HepG2 (cell line): ENCODE measurements around the gene SERINC2. TPM values are rescaled to one million over a fixed set of nuclear protein-coding genes. Genes with fewer than 3 reads are reported as not detected.

Experiments used
- CREBL2 ChIP-seq: sonication (generic); formaldehyde crosslinking; IDR thresholded peaks from 2 replicates; pipeline ENCODE4 v1.8.1; 2023; ENCODE audit warnings: missing genetic modification reagents, mild to moderate bottlenecking, borderline replicate concordance
- ELF1 ChIP-seq: sonication (generic); formaldehyde crosslinking; IDR thresholded peaks from 2 replicates; pipeline ENCODE4 v1.4.0; 2020; ENCODE audit warnings: missing genetic modification reagents
- GABPA ChIP-seq, 2 experiments: IDR thresholded peaks; 2 replicates each; pipeline ENCODE4 v1.6.1; 2011 to 2016; ENCODE audit warnings: low read depth in 2 of 2, low read length in 1 of 2, missing biosample characterization in 1 of 2, missing genetic modification characterization in 1 of 2
- GATAD1 ChIP-seq: IDR thresholded peaks from 2 replicates; pipeline ENCODE4 v1.6.1; 2016; ENCODE audit warnings: missing genetic modification reagents, missing compliant biosample characterization
- HNRNPL ChIP-seq: fragments of 200-400 bp; formaldehyde crosslinking; IDR thresholded peaks from 2 replicates; pipeline ENCODE4 v1.6.1; 2017; ENCODE audit warnings: mild to moderate bottlenecking, low read depth, low read length
- IKZF4 ChIP-seq: sonication (generic); formaldehyde crosslinking; IDR thresholded peaks from 2 replicates; pipeline ENCODE4 v1.5.1; 2020; ENCODE audit warnings: borderline replicate concordance, mild to moderate bottlenecking, low read depth, missing genetic modification reagents; ENCODE audit errors: not compliant biosample characterization
- KDM3A ChIP-seq: IDR thresholded peaks from 2 replicates; pipeline ENCODE4 v1.6.1; 2018; ENCODE audit warnings: low read depth, missing compliant biosample characterization
- MED1 ChIP-seq: sonication (generic); formaldehyde crosslinking; IDR thresholded peaks from 2 replicates; pipeline ENCODE4 v1.4.0; 2020; ENCODE audit warnings: missing genetic modification reagents
- SETDB1 ChIP-seq: sonication (generic); formaldehyde crosslinking; IDR thresholded peaks from 2 replicates; pipeline ENCODE4 v1.5.1; 2020; ENCODE audit warnings: missing genetic modification reagents, mild to moderate bottlenecking, borderline replicate concordance
- STAG1 ChIP-seq: sonication (generic); formaldehyde crosslinking; IDR thresholded peaks from 2 replicates; pipeline ENCODE4 v1.4.0; 2020; ENCODE audit warnings: missing genetic modification reagents
- ZMYM4 ChIP-seq: sonication (generic); formaldehyde crosslinking; IDR thresholded peaks from 2 replicates; pipeline ENCODE4 v1.8.1; 2023; ENCODE audit warnings: mild to moderate bottlenecking, missing genetic modification reagents
- ZNF207 ChIP-seq: fragments of 450-650 bp; IDR thresholded peaks from 2 replicates; pipeline ENCODE4 v1.6.1; 2016; ENCODE audit warnings: antibody characterized with exemption, borderline replicate concordance
- ZNF407 ChIP-seq: sonication (generic); formaldehyde crosslinking; IDR thresholded peaks from one replicate; pipeline ENCODE4 v1.5.1; 2020; ENCODE audit warnings: mild to moderate bottlenecking, missing genetic modification reagents; ENCODE audit errors: not compliant biosample characterization
- ZNF512B ChIP-seq: sonication (generic); formaldehyde crosslinking; IDR thresholded peaks from 2 replicates; pipeline ENCODE4 v1.5.1; 2020; ENCODE audit warnings: missing genetic modification reagents, mild to moderate bottlenecking, borderline replicate concordance
- ZNF546 ChIP-seq: sonication (generic); formaldehyde crosslinking; conservative IDR thresholded peaks from 2 replicates; pipeline ENCODE4 v1.8.1; 2023; ENCODE audit warnings: mild to moderate bottlenecking, missing genetic modification reagents
- ZNF562 ChIP-seq: sonication (generic); formaldehyde crosslinking; IDR thresholded peaks from 2 replicates; pipeline ENCODE4 v1.8.0; 2022; ENCODE audit warnings: missing genetic modification reagents, borderline replicate concordance
- ZNF563 ChIP-seq: sonication (generic); formaldehyde crosslinking; IDR thresholded peaks from 2 replicates; pipeline ENCODE4 v1.8.0; 2022; ENCODE audit warnings: mild to moderate bottlenecking, moderate library complexity, missing genetic modification reagents
- ZNF605 ChIP-seq: sonication (generic); formaldehyde crosslinking; IDR thresholded peaks from 2 replicates; pipeline ENCODE4 v1.8.0; 2022; ENCODE audit warnings: mild to moderate bottlenecking, missing genetic modification reagents
- polyA plus RNA-seq, 8 experiments: library from polyadenylated mRNA; depleted of rRNA in 3 of 8; stranded (reverse) in 7 of 8; unstranded in 1 of 8; fragments of >200 nt; fragmentation: Illumina TruSeq in 4 of 8; extraction: Trizol in 4 of 8; gene quantifications; 2 replicates each; pipeline versions ENCODE4 v1.2.1 to v1.2.3, GENCODE V29; 2011 to 2016; ENCODE audit warnings: low read depth in 4 of 8, missing spikeins in 1 of 8, mixed read lengths in 1 of 8; ENCODE audit not compliant: insufficient read depth in 1 of 8
- total RNA-seq, 5 experiments: library from RNA; depleted of rRNA; stranded (reverse); fragments of >200 nt; fragmentation: Illumina TruSeq; extraction: Trizol; gene quantifications; 2 replicates each; pipeline ENCODE4 v1.2.3, GENCODE V29; 2016; ENCODE audit warnings: low read depth in 1 of 5

SERINC2 gene
- total and polyA plus RNA-seq, 2 of the 13 experiments (the other 11 are each of a cell fraction or from before 2014, with no cell fraction given), result 4.8 to 126 TPM

- TF ChIP-seq STAG1 (CRISPR knock-in tag), result peak; percentile 87
- TF ChIP-seq HNRNPL, result peak; percentile 68; the same call in 1 of the 2 replicates
- TF ChIP-seq ZNF546 (CRISPR knock-in tag), result 0 out of 2 replicates have a peak, but pooled peaks have one; percentile 52
- no peak for TF ChIP-seq ZNF562 (CRISPR knock-in tag)
- peak; percentile 36 for TF ChIP-seq ZNF407 (CRISPR knock-in tag)
- TF ChIP-seq SETDB1 (CRISPR knock-in tag), result no peak
- TF ChIP-seq ZNF605 (CRISPR knock-in tag), result 0 out of 2 replicates have a peak, but pooled peaks have one; percentile 25
- TF ChIP-seq CREBL2 (CRISPR knock-in tag), result 0 out of 2 replicates have a peak, but pooled peaks have one; percentile 40
- peak; percentile 39; the same call in 1 of the 2 replicates for TF ChIP-seq ZNF563 (CRISPR knock-in tag)
- TF ChIP-seq ELF1 (CRISPR knock-in tag), result peak; percentile 32; the same call in 1 of the 2 replicates
- TF ChIP-seq IKZF4 (CRISPR knock-in tag), result peak; percentile 66
- TF ChIP-seq KDM3A, result 0 out of 2 replicates have a peak, but pooled peaks have one; percentile 50
- peak; percentile 29; the same call in 1 of the 2 replicates for TF ChIP-seq MED1 (CRISPR knock-in tag)
- TF ChIP-seq ZNF512B, result no peak
- no peak for TF ChIP-seq ZNF207
- TF ChIP-seq ZMYM4 (CRISPR knock-in tag), result peak; percentile 15; the same call in 1 of the 2 replicates
- no peak for TF ChIP-seq GABPA (IDR thresholded peaks at IDR 0.05; ENCODE audit: low read depth, low read length)
- peak; percentile 66 for TF ChIP-seq GABPA (CRISPR knock-in tag; IDR thresholded peaks at IDR 0.05; ENCODE audit: low read depth)
- peak; percentile 35; the same call in 1 of the 2 replicates for TF ChIP-seq GATAD1 (CRISPR knock-in tag)
These were observed 18.3 kb upstream of the SERINC2 start (continued) for GRCh38 chr1:31394584-31395193.
